Measurements from ENCODE around the gene TMPRSS2.

The TMPRSS2 gene

DNA sequence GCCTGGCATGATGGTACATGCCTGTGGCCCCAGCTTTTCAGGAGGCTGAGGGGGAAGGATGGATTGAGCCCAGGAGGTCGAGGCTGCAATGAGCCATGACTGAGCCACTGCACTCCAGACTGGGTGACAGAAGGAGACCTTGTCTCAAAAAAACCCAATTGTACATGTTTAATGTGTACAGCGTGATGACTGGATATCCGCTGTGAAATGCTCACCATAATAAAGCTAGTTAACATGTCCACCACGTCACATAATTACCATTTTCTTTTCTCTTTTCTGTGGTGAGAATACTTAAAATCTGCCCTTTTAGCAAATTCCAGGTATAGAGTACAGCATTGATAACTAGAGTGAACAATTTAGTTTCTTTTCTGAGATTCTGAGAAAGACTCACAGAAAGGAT, 24.0 kb downstream of the TMPRSS2 start:
- TF ChIP-seq, protein P1, sequence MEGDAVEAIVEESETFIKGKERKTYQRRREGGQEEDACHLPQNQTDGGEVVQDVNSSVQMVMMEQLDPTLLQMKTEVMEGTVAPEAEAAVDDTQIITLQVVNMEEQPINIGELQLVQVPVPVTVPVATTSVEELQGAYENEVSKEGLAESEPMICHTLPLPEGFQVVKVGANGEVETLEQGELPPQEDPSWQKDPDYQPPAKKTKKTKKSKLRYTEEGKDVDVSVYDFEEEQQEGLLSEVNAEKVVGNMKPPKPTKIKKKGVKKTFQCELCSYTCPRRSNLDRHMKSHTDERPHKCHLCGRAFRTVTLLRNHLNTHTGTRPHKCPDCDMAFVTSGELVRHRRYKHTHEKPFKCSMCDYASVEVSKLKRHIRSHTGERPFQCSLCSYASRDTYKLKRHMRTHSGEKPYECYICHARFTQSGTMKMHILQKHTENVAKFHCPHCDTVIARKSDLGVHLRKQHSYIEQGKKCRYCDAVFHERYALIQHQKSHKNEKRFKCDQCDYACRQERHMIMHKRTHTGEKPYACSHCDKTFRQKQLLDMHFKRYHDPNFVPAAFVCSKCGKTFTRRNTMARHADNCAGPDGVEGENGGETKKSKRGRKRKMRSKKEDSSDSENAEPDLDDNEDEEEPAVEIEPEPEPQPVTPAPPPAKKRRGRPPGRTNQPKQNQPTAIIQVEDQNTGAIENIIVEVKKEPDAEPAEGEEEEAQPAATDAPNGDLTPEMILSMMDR (IDR thresholded peaks at IDR 0.05), result no peak
- TF ChIP-seq ZFX (IDR thresholded peaks at IDR 0.05; ENCODE audit: borderline replicate concordance), result no peak

DNA sequence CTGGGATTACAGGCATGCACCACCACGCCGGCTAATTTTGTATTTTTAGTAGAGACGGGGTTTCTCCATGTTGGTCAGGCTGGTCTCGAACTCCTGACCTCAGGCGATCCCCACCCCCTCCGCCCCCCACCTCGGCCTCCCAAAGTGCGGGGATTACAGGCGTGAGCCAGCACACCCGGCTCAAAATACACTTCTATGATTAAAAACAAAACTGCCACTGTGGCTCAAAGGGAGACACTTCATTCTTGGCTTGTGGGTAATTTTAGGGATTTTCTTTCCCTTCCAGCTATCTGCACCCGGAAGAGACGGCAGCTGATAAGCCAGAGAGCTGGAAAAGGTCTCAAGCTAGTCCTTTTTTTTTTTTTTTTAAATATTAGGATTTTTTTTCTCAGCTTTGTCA, 24.5 kb downstream of the TMPRSS2 start:
- TF ChIP-seq, protein P1 (IDR thresholded peaks at IDR 0.05), result no peak
- no peak for TF ChIP-seq ZFX (IDR thresholded peaks at IDR 0.05; ENCODE audit: borderline replicate concordance)
- H3K27ac ChIP-seq, result no peak overlapping the region

More for the DNA sequence above, 24.0 kb downstream of the TMPRSS2 start:
- no peak overlapping the region for H3K27ac ChIP-seq

DNA sequence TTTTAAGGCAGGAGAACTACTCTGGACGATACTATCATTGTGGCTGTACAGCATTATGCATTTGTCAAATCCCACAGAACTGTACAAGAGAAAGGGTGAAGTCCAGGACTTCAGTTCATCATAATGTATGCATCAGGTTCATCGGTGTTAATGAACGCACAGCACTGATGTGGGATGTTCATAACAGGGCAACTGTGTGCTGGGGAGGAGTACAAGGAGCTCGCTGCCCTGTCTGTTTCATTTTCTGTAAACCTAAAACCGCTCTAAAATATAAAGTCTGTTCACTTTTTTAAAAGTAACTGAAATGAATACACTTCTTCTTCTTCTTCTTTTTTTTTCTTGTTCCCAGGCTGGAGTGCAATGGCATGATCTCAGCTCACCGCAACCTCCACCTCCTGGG, 25.0 kb downstream of the TMPRSS2 start:
- H3K27ac ChIP-seq, result no peak overlapping the region
- TF ChIP-seq, protein P1 (IDR thresholded peaks at IDR 0.05), result no peak
- no peak for TF ChIP-seq ZFX (IDR thresholded peaks at IDR 0.05; ENCODE audit: borderline replicate concordance)

DNA sequence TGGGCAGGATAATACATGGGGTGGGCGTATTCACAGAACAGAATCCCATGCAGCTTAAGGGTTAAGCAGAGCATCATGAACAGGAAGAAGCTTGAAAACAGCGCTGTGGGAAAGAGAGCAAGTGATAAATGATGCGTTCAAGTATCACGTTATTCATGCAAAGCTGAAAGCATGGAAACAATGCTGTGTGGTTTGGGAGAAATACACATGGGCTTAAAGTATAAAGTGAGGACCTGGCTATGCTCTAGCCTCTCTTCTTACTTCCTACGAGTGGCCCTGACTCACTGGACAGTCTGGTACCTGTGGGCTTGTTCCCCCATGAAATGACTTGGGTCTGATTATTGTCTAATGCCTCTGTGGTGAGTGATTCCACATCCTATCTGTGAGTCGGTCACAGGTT, 25.7 kb downstream of the TMPRSS2 start:
- H3K27ac ChIP-seq, result no peak overlapping the region
- TF ChIP-seq ZFX (IDR thresholded peaks at IDR 0.05; ENCODE audit: borderline replicate concordance), result no peak
- TF ChIP-seq, protein P1 (IDR thresholded peaks at IDR 0.05), result no peak

DNA sequence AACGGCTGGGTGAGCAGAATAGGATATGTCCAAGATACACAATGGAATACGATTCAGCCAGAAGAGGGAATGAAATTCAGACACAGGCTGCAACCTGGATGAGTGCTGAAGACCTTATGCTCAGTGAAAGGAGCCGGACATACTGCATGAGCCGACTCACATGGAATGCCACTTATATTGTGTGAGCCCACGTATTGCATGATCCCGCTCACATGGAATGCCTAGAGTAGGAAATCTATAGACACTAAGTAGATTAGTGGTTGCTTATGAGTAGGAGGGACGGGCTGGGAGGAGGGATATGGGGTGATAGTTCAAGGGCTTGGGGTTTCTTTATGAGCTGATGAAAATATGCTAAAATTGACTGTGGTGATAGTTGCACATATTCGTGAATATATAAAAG, 26.8 kb downstream of the TMPRSS2 start:
- TF ChIP-seq ZFX (IDR thresholded peaks at IDR 0.05; ENCODE audit: borderline replicate concordance), result no peak
- TF ChIP-seq, protein P1 (IDR thresholded peaks at IDR 0.05), result no peak

DNA sequence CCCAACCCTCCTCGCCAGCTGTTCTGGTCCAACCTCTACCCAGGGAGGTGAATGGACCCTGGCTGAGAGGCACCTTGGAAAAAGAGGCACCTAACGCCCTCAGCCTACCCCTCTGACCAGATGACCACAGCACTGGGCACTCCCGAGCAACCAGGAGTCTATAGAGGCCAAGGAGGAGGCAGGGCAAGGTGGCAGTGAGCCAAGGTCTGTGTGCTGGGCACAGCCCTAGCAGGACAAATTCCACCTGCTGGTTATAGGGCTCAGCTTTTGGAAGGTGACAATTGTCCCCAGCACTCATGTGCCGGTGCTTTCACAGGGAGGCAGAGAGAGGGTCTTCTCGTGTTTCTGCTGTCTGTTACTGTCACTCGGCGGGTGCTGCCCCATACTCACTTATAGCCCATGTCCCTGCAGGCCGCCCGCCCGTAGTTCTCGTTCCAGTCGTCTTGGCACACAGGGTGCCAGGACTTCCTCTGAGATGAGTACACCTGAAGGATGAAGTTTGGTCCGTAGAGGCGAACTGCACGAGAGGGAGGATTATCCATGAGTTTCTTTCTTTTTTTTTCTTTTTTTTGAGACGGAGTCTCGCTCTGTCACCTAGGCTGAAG, 27.8 kb downstream of the TMPRSS2 start:
- H3K27ac ChIP-seq, result no peak overlapping the region
- no peak for TF ChIP-seq ZFX (IDR thresholded peaks at IDR 0.05; ENCODE audit: borderline replicate concordance)
- TF ChIP-seq, protein P1 (IDR thresholded peaks at IDR 0.05), result no peak

More for the DNA sequence above, 26.8 kb downstream of the TMPRSS2 start:
- H3K27ac ChIP-seq, result no peak overlapping the region

DNA sequence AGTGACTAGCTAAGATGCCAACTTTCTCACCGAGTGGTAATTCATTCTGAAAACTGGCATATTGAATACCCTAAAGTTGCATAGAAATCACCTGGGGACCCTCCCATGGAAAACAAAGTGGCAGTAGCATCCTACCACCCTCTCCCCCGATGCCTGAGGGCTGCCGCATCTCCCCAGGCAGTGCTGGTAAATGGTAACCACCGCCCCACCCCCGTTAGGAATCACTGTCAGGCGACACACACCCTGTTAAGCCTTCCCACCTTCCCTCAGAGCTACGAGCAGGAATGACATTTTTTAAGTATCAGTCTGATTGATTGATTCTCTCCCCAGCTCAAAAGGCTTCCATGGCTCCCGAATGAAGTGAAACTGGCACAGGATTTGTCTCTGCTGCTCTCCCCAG, 28.3 kb downstream of the TMPRSS2 start:
- no peak overlapping the region for H3K27ac ChIP-seq
- TF ChIP-seq ZFX (IDR thresholded peaks at IDR 0.05; ENCODE audit: borderline replicate concordance), result no peak
- TF ChIP-seq, protein P1 (IDR thresholded peaks at IDR 0.05), result no peak
